Hepatocyte (in vitro differentiated cells): ENCODE data around the gene HRG. TPM values are rescaled to one million over a fixed set of nuclear protein-coding genes. Genes with fewer than 3 reads are reported as not detected.

Experiments
- DNase-seq: peaks from one replicate; pipeline ENCODE4 v3.0.0-alpha.2; 2016; ENCODE audit warnings: low spot score
- H2AFZ ChIP-seq: fragments of 200-600 bp; sonication (generic); 2 replicates; pipeline ENCODE4 v1.6.0; 2016; ENCODE audit warnings: antibody characterized with exemption, mild to moderate bottlenecking
- H3K27ac ChIP-seq: fragments of 200-600 bp; sonication (generic); 2 replicates; pipeline ENCODE4 v1.5.1; 2016; ENCODE audit warnings: mild to moderate bottlenecking
- H3K27me3 ChIP-seq: fragments of 200-600 bp; sonication (generic); 2 replicates; pipeline ENCODE4 v1.6.1; 2016
- H3K36me3 ChIP-seq: fragments of 200-600 bp; sonication (generic); replicated peaks from 2 replicates; pipeline ENCODE4 v1.5.1; 2016; ENCODE audit warnings: low read depth; ENCODE audit not compliant: insufficient read depth
- H3K4me1 ChIP-seq: fragments of 200-600 bp; sonication (generic); 2 replicates; pipeline ENCODE4 v1.5.1; 2016; ENCODE audit warnings: mild to moderate bottlenecking, moderate library complexity; ENCODE audit not compliant: insufficient read depth
- H3K4me2 ChIP-seq: fragments of 200-600 bp; sonication (generic); 2 replicates; pipeline ENCODE4 v1.6.0; 2016
- H3K4me3 ChIP-seq: fragments of 200-600 bp; sonication (generic); 2 replicates; pipeline ENCODE4 v1.5.1; 2016; ENCODE audit warnings: mild to moderate bottlenecking
- H3K79me2 ChIP-seq: fragments of 200-600 bp; sonication (generic); 2 replicates; pipeline ENCODE4 v1.6.0; 2017; ENCODE audit warnings: mild to moderate bottlenecking
- H3K9me2 ChIP-seq: fragments of 200-600 bp; sonication (generic); replicated peaks from 2 replicates; pipeline ENCODE4 v1.6.0; 2017; ENCODE audit warnings: mild to moderate bottlenecking; ENCODE audit not compliant: insufficient read depth
- H3K9me3 ChIP-seq: fragments of 200-600 bp; sonication (generic); 2 replicates; pipeline ENCODE4 v1.5.1; 2016; ENCODE audit warnings: low read depth, mild to moderate bottlenecking
- H4K20me1 ChIP-seq: fragments of 200-600 bp; sonication (generic); 2 replicates; pipeline ENCODE4 v1.6.0; 2016; ENCODE audit warnings: mild to moderate bottlenecking; ENCODE audit not compliant: insufficient read depth, poor library complexity, severe bottlenecking
- EZH2 ChIP-seq: fragments of 200-600 bp; sonication (generic); IDR thresholded peaks from 2 replicates; pipeline ENCODE4 v1.6.1; 2016; ENCODE audit warnings: antibody characterized with exemption, mild to moderate bottlenecking, borderline replicate concordance
- EZH2phosphoT487 ChIP-seq: fragments of 200-600 bp; sonication (generic); IDR thresholded peaks from one replicate; pipeline ENCODE4 v1.6.1; 2018; ENCODE audit warnings: antibody characterized with exemption, mild to moderate bottlenecking, low read depth, moderate library complexity; ENCODE audit not compliant: unreplicated experiment, severe bottlenecking
- WGBS: methylation state at CpG from one replicate; pipeline ENCODE4 v1.1.6; 2016; ENCODE audit warnings: low lambda C conversion rate; ENCODE audit errors: missing lambda C conversion rate; 5-methylcytosine and 5-hydroxymethylcytosine counted together
- polyA plus RNA-seq: library from polyadenylated mRNA; unstranded; fragments of >200 nt; fragmentation: Nextera tagmentation; extraction: Ambion mirVana; gene quantifications from 2 replicates; pipeline ENCODE4 v1.2.1, GENCODE V29; 2016
- total RNA-seq: library from RNA; depleted of rRNA; stranded (reverse); fragments of >200 nt; gene quantifications from 2 replicates; pipeline ENCODE4 v1.2.3, GENCODE V29; 2014
- TF ChIP-seq, protein P1 (sequence below): fragments of 200-600 bp; sonication (generic); IDR thresholded peaks from 2 replicates; pipeline ENCODE4 v1.5.1; 2016; ENCODE audit warnings: antibody characterized with exemption, mild to moderate bottlenecking; ENCODE audit not compliant: poor library complexity

Gene HRG
- total and polyA plus RNA-seq, 2 experiments from 2014 or later = 1.7 to 2.1 TPM

GRCh38 chr3:186664506-186664905 is 1.3 kb upstream of the HRG start:
- Histone ChIP-seq H3K9me2 (no peaks in the 10 kb centered on the region), H3K4me1 (no peaks in the 10 kb centered on the region), H3K4me2 (no peak overlapping the region), H3K79me2 (no peaks in the 10 kb centered on the region), H3K27me3 (no peaks in the 10 kb centered on the region), H3K4me3 (no peak overlapping the region), H3K9me3 (no peaks in the 10 kb centered on the region), H3K36me3 (no peaks in the 10 kb centered on the region), H4K20me1 (no peaks in the 10 kb centered on the region), H2AFZ (no peak overlapping the region), H3K27ac (no peak overlapping the region)
- TF ChIP-seq, protein P1, sequence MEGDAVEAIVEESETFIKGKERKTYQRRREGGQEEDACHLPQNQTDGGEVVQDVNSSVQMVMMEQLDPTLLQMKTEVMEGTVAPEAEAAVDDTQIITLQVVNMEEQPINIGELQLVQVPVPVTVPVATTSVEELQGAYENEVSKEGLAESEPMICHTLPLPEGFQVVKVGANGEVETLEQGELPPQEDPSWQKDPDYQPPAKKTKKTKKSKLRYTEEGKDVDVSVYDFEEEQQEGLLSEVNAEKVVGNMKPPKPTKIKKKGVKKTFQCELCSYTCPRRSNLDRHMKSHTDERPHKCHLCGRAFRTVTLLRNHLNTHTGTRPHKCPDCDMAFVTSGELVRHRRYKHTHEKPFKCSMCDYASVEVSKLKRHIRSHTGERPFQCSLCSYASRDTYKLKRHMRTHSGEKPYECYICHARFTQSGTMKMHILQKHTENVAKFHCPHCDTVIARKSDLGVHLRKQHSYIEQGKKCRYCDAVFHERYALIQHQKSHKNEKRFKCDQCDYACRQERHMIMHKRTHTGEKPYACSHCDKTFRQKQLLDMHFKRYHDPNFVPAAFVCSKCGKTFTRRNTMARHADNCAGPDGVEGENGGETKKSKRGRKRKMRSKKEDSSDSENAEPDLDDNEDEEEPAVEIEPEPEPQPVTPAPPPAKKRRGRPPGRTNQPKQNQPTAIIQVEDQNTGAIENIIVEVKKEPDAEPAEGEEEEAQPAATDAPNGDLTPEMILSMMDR = no peak
- TF ChIP-seq EZH2phosphoT487 (no peak), EZH2 (no peak)
- DNase-seq = no peak
- WGBS = 44% methylated on average over 4 of the region's 4 CpGs

DNA sequence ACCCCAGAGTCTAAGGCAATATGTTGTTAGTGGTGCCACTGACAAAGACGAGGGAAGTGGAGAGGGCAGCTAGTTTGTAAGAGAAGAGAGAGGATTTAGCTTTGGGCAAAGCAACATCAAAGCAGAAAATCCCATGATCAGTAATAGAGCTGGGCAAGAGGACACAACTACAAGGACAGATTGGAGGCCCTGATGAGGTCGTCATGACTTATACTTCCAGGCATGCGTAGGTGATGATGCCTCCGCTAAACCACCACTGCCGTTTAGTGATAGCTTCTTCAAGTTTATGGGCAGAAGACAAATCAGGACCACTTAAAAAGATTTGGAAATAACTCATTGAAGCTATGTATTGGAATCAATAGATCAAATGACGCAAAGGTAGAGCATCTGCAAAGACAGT is 2.6 kb downstream of the HRG start:
- TF ChIP-seq, protein P1 = no peak
- TF ChIP-seq EZH2phosphoT487 = no peak
- no peak for TF ChIP-seq EZH2
- Histone ChIP-seq H3K4me3 (no peak overlapping the region), H3K27me3 (no peaks in the 10 kb centered on the region), H3K9me3 (no peaks in the 10 kb centered on the region), H2AFZ (no peak overlapping the region), H4K20me1 (no peaks in the 10 kb centered on the region), H3K4me1 (no peaks in the 10 kb centered on the region), H3K79me2 (no peaks in the 10 kb centered on the region), H3K36me3 (no peaks in the 10 kb centered on the region), H3K9me2 (no peaks in the 10 kb centered on the region), H3K4me2 (no peak overlapping the region), H3K27ac (no peak overlapping the region)
- WGBS = 72% methylated on average over 6 of the region's 6 CpGs
- DNase-seq = no peak

DNA sequence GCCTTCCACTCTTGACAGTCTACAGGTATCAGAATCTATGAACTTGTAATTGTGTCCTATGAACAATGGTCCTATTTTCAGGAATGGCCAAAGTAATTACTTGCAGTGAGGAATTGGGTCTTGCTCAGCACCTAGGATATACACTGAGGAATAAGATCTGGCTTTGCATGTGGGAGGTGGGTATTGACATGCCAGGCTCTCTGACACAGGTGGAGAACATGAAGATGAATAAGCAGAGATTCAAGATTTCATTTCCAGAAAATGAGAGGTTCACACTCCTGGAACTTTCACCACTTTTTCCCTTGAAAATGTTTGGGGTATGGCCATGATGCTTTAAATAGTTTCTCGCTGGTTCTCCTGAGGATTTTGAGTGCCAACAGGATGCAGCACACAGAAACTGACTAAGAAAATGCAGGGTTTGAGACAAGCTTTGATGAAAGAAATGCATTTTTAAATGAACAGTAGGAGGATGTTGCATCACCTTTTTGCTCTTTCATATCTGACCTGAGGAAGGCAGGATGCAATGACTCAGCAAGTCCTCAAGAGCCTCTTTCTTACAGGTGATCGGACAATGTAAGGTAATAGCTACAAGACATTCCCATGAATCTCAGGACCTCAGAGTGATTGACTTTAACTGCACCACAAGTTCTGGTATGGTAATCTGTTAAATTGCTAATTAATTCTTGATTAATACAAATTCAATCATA is 3.7 kb downstream of the HRG start:
- Histone ChIP-seq H3K9me3 (no peaks in the 10 kb centered on the region), H3K4me1 (no peaks in the 10 kb centered on the region), H2AFZ (no peak overlapping the region), H4K20me1 (no peaks in the 10 kb centered on the region), H3K4me2 (no peak overlapping the region), H3K27ac (no peak overlapping the region), H3K27me3 (no peaks in the 10 kb centered on the region), H3K4me3 (no peak overlapping the region), H3K36me3 (no peaks in the 10 kb centered on the region), H3K79me2 (no peaks in the 10 kb centered on the region), H3K9me2 (no peaks in the 10 kb centered on the region)
- no peak for DNase-seq
- no peak for TF ChIP-seq EZH2phosphoT487
- TF ChIP-seq EZH2 = no peak
- TF ChIP-seq, protein P1 = no peak
- 80% methylated on average over 2 of the region's 2 CpGs for WGBS
